ENCODE results near the gene PDX1. TPM values are rescaled to one million over a fixed set of nuclear protein-coding genes. Genes with fewer than 3 reads are reported as not detected.

The PDX1 gene
- polyA plus RNA-seq, 1 of the 3 experiments (the other 2 are of a cell fraction): not detected

DNA sequence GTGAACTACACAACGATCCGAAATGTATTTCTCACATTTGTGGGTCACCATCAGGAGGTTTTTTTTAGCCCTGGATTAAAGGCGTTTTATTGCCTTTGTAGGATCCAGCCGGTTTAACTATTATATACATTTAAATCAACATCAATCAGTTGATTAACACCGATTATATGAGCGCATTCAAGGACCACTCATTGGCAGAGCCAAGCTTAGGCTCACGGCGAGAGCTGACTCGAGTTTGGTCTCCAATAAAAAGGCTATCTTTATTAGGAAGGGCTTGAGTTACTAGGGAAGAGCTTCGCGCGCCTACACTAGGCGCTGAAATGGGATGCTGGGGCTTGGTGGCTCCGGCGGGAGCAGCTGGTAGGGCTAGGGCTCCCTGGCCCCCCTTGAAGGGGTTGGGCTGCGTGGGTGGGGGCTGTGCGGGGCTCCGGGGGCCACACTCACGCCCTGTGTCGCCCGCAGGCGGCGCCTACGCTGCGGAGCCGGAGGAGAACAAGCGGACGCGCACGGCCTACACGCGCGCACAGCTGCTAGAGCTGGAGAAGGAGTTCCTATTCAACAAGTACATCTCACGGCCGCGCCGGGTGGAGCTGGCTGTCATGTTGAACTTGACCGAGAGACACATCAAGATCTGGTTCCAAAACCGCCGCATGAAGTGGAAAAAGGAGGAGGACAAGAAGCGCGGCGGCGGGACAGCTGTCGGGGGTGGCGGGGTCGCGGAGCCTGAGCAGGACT lies 4.2 kb downstream of the PDX1 start:
- H3K27me3 ChIP-seq (ENCODE audit: insufficient read depth): peaks cover 98% of the 10 kb centered on the region
- H3K4me2 ChIP-seq: no peak overlapping the region
- H2AFZ ChIP-seq (ENCODE audit: low read depth): no peak overlapping the region
- H3K36me3 ChIP-seq (replicated peaks in 1 of 2; ENCODE audit: control insufficient read depth in 1 of 2, insufficient read depth in 2 of 2, low read length in 1 of 2): no peaks in the 10 kb centered on the region
- no peaks in the 10 kb centered on the region for H4K20me1 ChIP-seq (ENCODE audit: insufficient read depth)
- DNase-seq: no peak
- H3K9ac ChIP-seq: no peak overlapping the region
- POLR2A ChIA-PET: no interaction called here
- no peaks in the 10 kb centered on the region for H3K9me2 ChIP-seq
- no peak for TF ChIP-seq CHD2 (IDR thresholded peaks at IDR 0.05; ENCODE audit: low read length, partially characterized antibody)
- TF ChIP-seq GATA2 (CRISPR knock-in tag; IDR thresholded peaks at IDR 0.05): no peak
- TF ChIP-seq RCOR1 (IDR thresholded peaks at IDR 0.05; ENCODE audit: low read length): no peak
- TF ChIP-seq POLR2AphosphoS5 (IDR thresholded peaks at IDR 0.05; ENCODE audit: low read depth, low read length): no peak
- no peak for TF ChIP-seq TAF1 (IDR thresholded peaks at IDR 0.05; ENCODE audit: borderline replicate concordance, low read depth, low read length)
- TF ChIP-seq, protein P1, sequence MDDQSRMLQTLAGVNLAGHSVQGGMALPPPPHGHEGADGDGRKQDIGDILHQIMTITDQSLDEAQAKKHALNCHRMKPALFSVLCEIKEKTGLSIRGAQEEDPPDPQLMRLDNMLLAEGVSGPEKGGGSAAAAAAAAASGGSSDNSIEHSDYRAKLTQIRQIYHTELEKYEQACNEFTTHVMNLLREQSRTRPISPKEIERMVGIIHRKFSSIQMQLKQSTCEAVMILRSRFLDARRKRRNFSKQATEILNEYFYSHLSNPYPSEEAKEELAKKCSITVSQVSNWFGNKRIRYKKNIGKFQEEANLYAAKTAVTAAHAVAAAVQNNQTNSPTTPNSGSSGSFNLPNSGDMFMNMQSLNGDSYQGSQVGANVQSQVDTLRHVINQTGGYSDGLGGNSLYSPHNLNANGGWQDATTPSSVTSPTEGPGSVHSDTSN (IDR thresholded peaks at IDR 0.05): no peak
- TF ChIP-seq NRF1 (IDR thresholded peaks at IDR 0.05; ENCODE audit: low read depth, low read length): no peak
- TF ChIP-seq MXI1 (IDR thresholded peaks at IDR 0.05; ENCODE audit: low read depth, low read length): no peak
- no peak for TF ChIP-seq EZH2phosphoT487 (IDR thresholded peaks at IDR 0.05; ENCODE audit: borderline replicate concordance, low read depth)
- no peak for TF ChIP-seq RAD21 (IDR thresholded peaks at IDR 0.05; ENCODE audit: low read length)
- no peak for TF ChIP-seq RFX5 (IDR thresholded peaks at IDR 0.05; ENCODE audit: low read length)
- no peak for TF ChIP-seq SMC3 (IDR thresholded peaks at IDR 0.05; ENCODE audit: low read depth, low read length)
- TF ChIP-seq YY1 (IDR thresholded peaks at IDR 0.05; ENCODE audit: low read depth): no peak
- TF ChIP-seq GABPA (IDR thresholded peaks at IDR 0.05; ENCODE audit: low read depth): no peak
- TF ChIP-seq, protein P2, sequence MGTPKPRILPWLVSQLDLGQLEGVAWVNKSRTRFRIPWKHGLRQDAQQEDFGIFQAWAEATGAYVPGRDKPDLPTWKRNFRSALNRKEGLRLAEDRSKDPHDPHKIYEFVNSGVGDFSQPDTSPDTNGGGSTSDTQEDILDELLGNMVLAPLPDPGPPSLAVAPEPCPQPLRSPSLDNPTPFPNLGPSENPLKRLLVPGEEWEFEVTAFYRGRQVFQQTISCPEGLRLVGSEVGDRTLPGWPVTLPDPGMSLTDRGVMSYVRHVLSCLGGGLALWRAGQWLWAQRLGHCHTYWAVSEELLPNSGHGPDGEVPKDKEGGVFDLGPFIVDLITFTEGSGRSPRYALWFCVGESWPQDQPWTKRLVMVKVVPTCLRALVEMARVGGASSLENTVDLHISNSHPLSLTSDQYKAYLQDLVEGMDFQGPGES (IDR thresholded peaks at IDR 0.05; ENCODE audit: low read depth, low read length): no peak
- no peak for TF ChIP-seq EP300 (IDR thresholded peaks at IDR 0.05; ENCODE audit: borderline replicate concordance in 1 of 2, low read depth in 1 of 2, low read length in 1 of 2)
- no peak for TF ChIP-seq NFIC (IDR thresholded peaks at IDR 0.05; ENCODE audit: borderline replicate concordance)
- no peak for TF ChIP-seq JUND (IDR thresholded peaks at IDR 0.05)
- no peak for TF ChIP-seq FOXM1 (IDR thresholded peaks at IDR 0.05; ENCODE audit: low read depth)
- TF ChIP-seq, protein P3, sequence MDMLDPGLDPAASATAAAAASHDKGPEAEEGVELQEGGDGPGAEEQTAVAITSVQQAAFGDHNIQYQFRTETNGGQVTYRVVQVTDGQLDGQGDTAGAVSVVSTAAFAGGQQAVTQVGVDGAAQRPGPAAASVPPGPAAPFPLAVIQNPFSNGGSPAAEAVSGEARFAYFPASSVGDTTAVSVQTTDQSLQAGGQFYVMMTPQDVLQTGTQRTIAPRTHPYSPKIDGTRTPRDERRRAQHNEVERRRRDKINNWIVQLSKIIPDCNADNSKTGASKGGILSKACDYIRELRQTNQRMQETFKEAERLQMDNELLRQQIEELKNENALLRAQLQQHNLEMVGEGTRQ (IDR thresholded peaks at IDR 0.05; ENCODE audit: borderline replicate concordance, low read depth, low read length): no peak
- H3K4me3 ChIP-seq (ENCODE audit: low read depth in 2 of 2, low read length in 1 of 2): no peak overlapping the region
- H3K4me1 ChIP-seq (ENCODE audit: control insufficient read depth in 1 of 2, insufficient read depth in 2 of 2, low read depth in 1 of 2, low read length in 1 of 2): no peaks in the 10 kb centered on the region
- 19% methylated on average over 25 of the region's 48 CpGs for WGBS (ENCODE audit: low lambda C conversion rate)
- H3K79me2 ChIP-seq (ENCODE audit: insufficient read depth): no peaks in the 10 kb centered on the region
- H3F3A ChIP-seq (replicated peaks; ENCODE audit: insufficient read depth): no peaks in the 10 kb centered on the region
- H3K27ac ChIP-seq (ENCODE audit: low read depth in 2 of 2, low read length in 1 of 2): no peak overlapping the region
- CTCF ChIA-PET: interaction anchor here (1.0 to 1.6 kb wide), 3 partner anchors 29 to 565 kb away, joined by 3 to 4 read pairs (median 3); no protein-coding TSS in a partner anchor
- no peaks in the 10 kb centered on the region for H3K9me3 ChIP-seq
